ENCODE results near the gene CNOT10.

Gene CNOT10

GRCh38 chr3:32820430-32820829, 135.4 kb downstream of the CNOT10 start:
- no peak for DNase-seq

- no peak for DNase-seq
Measured at GRCh38 chr3:32820971-32821685, 136.1 kb downstream of the CNOT10 start.

GRCh38 chr3:32821686-32822296, 136.8 kb downstream of the CNOT10 start:
- no peak for DNase-seq

GRCh38 chr3:32822609-32823498, 137.9 kb downstream of the CNOT10 start:
- no peak for DNase-seq

Data from NCI-H2227 treated with DMSO at 0.1 percent for 48 hours (cell line).